Measurements from ENCODE around the gene TBC1D13.

TBC1D13 gene

GRCh38 chr9:128818099-128818838 is 31.2 kb downstream of the TBC1D13 start, which contains the start of gene ENDOG:
TSS of gene ENDOG (plus strand) at chr9:128818500. CDS start at chr9:128818685, 185 bp downstream.
- H3K9me3 ChIP-seq (ENCODE audit: insufficient read depth, low read depth, low read length): no peaks in the 10 kb centered on the region
- H4K20me1 ChIP-seq (ENCODE audit: insufficient read depth, low read length, poor library complexity, severe bottlenecking): no peaks in the 10 kb centered on the region
- H3K4me2 ChIP-seq (ENCODE audit: low read depth, low read length, poor library complexity, severe bottlenecking): peak within 1 kb of the TSS; percentile 65
- H3K4me3 ChIP-seq (ENCODE audit: low read length, poor library complexity, severe bottlenecking): peak within 1 kb of the TSS; percentile 73
- no peaks in the 10 kb centered on the region for H3K27me3 ChIP-seq (ENCODE audit: insufficient read depth, low read length, poor library complexity, severe bottlenecking)
- no peaks in the 10 kb centered on the region for H3K4me1 ChIP-seq (ENCODE audit: insufficient read depth, low read length, poor library complexity, severe bottlenecking)
- H3K9ac ChIP-seq (ENCODE audit: low read depth, low read length, poor library complexity, severe bottlenecking): peak within 1 kb of the TSS; percentile 58
- H3K9me2 ChIP-seq (replicated peaks; ENCODE audit: low read depth, low read length): no peaks in the 10 kb centered on the region
- H2AFZ ChIP-seq (ENCODE audit: low read length): peak within 1 kb of the TSS; percentile 82
- TF ChIP-seq EZH2phosphoT487 (IDR thresholded peaks at IDR 0.05; ENCODE audit: borderline replicate concordance): no peak
- peak; percentile 61 for TF ChIP-seq CTCF (conservative IDR thresholded peaks at IDR 0.05; ENCODE audit: low read length)
- peaks cover 8% of the 10 kb centered on the region; the same call in 1 of the 2 replicates for H3K36me3 ChIP-seq (ENCODE audit: insufficient read depth, low read length)
- no peaks in the 10 kb centered on the region for H3K79me2 ChIP-seq (ENCODE audit: insufficient read depth, low read length)
- H3F3A ChIP-seq (ENCODE audit: low read depth): no peaks in the 10 kb centered on the region

GRCh38 chr9:128818839-128819715 is 32.0 kb downstream of the TBC1D13 start:
- no peaks in the 10 kb centered on the region for H3K9me2 ChIP-seq (replicated peaks; ENCODE audit: low read depth, low read length)
- H3K27me3 ChIP-seq (ENCODE audit: insufficient read depth, low read length, poor library complexity, severe bottlenecking): no peaks in the 10 kb centered on the region
- peak overlapping the region; percentile 63 for H3K4me2 ChIP-seq (ENCODE audit: low read depth, low read length, poor library complexity, severe bottlenecking)
- H4K20me1 ChIP-seq (ENCODE audit: insufficient read depth, low read length, poor library complexity, severe bottlenecking): no peaks in the 10 kb centered on the region
- H3K4me3 ChIP-seq (ENCODE audit: low read length, poor library complexity, severe bottlenecking): peak overlapping the region; percentile 73
- TF ChIP-seq EZH2phosphoT487 (IDR thresholded peaks at IDR 0.05; ENCODE audit: borderline replicate concordance) (no peak), CTCF (conservative IDR thresholded peaks at IDR 0.05; ENCODE audit: low read length) (no peak)
- H3K9me3 ChIP-seq (ENCODE audit: insufficient read depth, low read depth, low read length): no peaks in the 10 kb centered on the region
- H3K9ac ChIP-seq (ENCODE audit: low read depth, low read length, poor library complexity, severe bottlenecking): peak overlapping the region; percentile 58
- H3F3A ChIP-seq (ENCODE audit: low read depth): no peaks in the 10 kb centered on the region
- H3K79me2 ChIP-seq (ENCODE audit: insufficient read depth, low read length): no peaks in the 10 kb centered on the region
- H3K36me3 ChIP-seq (ENCODE audit: insufficient read depth, low read length): peaks cover 8% of the 10 kb centered on the region; the same call in 1 of the 2 replicates
- H3K4me1 ChIP-seq (ENCODE audit: insufficient read depth, low read length, poor library complexity, severe bottlenecking): no peaks in the 10 kb centered on the region
- no peak overlapping the region for H2AFZ ChIP-seq (ENCODE audit: low read length)

GRCh38 chr9:128819716-128820664 is 32.9 kb downstream of the TBC1D13 start:
- H3K79me2 ChIP-seq (ENCODE audit: insufficient read depth, low read length): no peaks in the 10 kb centered on the region
- no peaks in the 10 kb centered on the region for H3K9me3 ChIP-seq (ENCODE audit: insufficient read depth, low read depth, low read length)
- no peak overlapping the region for H3K4me2 ChIP-seq (ENCODE audit: low read depth, low read length, poor library complexity, severe bottlenecking)
- H4K20me1 ChIP-seq (ENCODE audit: insufficient read depth, low read length, poor library complexity, severe bottlenecking): no peaks in the 10 kb centered on the region
- H3F3A ChIP-seq (ENCODE audit: low read depth): no peaks in the 10 kb centered on the region
- no peak overlapping the region for H3K4me3 ChIP-seq (ENCODE audit: low read length, poor library complexity, severe bottlenecking)
- no peak overlapping the region for H2AFZ ChIP-seq (ENCODE audit: low read length)
- peaks cover 8% of the 10 kb centered on the region; the same call in 1 of the 2 replicates for H3K36me3 ChIP-seq (ENCODE audit: insufficient read depth, low read length)
- H3K27me3 ChIP-seq (ENCODE audit: insufficient read depth, low read length, poor library complexity, severe bottlenecking): no peaks in the 10 kb centered on the region
- no peak overlapping the region for H3K9ac ChIP-seq (ENCODE audit: low read depth, low read length, poor library complexity, severe bottlenecking)
- no peaks in the 10 kb centered on the region for H3K9me2 ChIP-seq (replicated peaks; ENCODE audit: low read depth, low read length)
- TF ChIP-seq EZH2phosphoT487 (IDR thresholded peaks at IDR 0.05; ENCODE audit: borderline replicate concordance): no peak
- TF ChIP-seq CTCF (conservative IDR thresholded peaks at IDR 0.05; ENCODE audit: low read length): no peak
- H3K4me1 ChIP-seq (ENCODE audit: insufficient read depth, low read length, poor library complexity, severe bottlenecking): no peaks in the 10 kb centered on the region
